A204.1 (cell line): ENCODE results near the gene SLC29A3.

Experiments
- FAIRE-seq: peaks from 2 replicates; lab custom pipeline; 2012; peaks lifted over from hg19 to GRCh38; lab: Jason Lieb, UNC

Gene SLC29A3

DNA sequence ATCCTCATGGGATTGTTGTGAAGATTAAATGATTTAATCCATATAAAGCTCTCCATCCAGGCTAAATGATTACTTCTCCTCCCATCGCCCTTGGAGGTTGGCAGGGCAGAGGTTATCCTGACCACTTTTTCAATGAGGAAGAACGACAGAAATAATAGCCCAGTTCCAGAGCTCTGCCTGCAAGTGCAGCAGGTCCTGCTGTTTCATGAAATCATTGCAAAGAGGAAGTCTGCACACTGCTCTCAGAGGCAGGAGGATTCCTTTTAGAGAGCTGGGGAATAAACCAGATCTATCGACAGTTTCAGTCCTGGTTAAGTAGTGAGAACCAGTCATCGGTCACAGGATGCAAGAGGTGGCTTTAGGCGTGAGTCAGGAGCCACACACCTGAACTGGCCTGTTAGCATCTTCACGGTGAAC is 52.7 kb downstream of the SLC29A3 start:
- no peak for FAIRE-seq

DNA sequence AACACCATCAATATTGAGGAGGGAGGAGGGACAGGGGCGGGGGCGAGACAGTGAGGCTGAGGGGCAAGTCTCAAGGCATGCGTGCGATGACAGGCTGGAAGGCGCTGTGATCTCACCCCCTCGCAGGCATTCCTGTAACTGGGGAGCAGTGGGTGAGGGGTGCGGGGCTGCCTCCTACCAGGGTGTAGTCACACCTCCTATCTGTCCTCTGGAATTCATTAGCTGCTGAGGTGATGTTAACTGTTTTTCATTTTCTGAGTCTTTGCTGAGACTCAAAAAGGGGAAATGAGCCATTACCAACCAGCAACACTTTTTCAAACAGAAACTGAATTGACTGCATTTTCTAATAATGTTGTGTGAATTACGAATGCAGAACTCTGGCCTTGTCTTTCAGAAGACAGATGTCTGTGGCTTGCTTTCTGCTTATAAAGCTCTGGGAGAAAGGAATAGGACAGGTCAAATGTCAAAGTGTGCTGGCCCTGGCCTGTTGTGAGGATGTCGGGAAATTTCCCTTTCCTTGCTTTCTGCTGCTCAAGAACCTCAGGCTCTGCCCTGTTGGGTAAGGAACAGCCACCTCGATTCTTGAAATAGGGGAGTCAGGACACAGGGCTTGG is 53.9 kb downstream of the SLC29A3 start:
- FAIRE-seq: no peak

DNA sequence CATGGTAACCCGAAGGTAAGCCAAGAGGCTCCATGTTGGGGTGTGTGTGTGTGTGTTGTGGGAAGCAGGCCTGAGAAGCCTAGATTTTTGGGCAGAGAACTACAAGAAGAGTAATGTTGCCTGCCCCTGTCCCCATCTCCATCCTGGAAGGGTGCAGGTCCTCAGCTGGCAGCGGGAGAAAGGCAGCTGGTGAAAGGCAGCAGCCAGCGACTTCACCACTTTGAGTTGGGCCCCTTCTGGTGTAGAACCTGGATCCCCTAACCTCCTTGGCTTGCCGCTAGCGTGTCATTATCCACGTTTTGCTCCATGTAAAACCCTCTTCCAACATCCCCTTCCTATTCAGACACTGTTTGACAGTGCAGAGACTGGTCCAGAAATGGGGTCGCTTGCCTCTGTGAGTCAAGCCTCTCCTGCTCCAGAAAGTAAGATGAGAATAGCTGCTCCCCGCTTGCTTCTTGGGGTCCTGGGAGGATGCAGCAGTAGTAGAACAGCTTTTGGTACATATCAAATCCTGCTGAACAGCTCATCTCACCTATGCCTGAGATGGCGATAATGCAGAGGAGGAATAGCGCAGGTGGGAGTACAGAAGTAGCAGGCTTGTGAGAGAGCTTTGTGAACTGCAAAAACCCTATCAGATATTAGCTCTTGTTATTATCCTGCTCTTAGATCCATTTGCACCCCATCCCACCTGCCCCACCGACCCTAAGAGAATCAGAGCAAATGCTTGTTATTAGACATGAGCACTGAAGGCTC is 55.6 kb downstream of the SLC29A3 start:
- no peak for FAIRE-seq

DNA sequence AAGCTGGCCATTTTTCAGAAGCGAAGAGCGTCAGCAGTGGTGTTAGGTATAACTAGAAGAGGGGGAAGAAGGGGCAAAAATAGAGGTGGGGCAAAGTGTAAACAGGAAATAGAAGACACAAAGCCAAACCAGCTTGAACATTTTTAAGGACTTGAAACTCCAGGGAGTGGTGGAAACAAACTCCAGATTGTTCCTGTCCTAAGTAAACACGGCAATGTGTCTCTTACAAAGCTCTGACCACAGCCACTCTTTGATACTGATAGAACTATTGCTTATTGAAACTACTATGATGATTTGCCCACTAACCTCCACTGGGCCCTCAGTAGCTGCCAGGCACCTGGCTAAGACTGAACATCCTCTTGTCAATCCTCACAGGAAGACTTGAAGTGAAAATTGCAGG is 56.9 kb downstream of the SLC29A3 start:
- FAIRE-seq: no peak

DNA sequence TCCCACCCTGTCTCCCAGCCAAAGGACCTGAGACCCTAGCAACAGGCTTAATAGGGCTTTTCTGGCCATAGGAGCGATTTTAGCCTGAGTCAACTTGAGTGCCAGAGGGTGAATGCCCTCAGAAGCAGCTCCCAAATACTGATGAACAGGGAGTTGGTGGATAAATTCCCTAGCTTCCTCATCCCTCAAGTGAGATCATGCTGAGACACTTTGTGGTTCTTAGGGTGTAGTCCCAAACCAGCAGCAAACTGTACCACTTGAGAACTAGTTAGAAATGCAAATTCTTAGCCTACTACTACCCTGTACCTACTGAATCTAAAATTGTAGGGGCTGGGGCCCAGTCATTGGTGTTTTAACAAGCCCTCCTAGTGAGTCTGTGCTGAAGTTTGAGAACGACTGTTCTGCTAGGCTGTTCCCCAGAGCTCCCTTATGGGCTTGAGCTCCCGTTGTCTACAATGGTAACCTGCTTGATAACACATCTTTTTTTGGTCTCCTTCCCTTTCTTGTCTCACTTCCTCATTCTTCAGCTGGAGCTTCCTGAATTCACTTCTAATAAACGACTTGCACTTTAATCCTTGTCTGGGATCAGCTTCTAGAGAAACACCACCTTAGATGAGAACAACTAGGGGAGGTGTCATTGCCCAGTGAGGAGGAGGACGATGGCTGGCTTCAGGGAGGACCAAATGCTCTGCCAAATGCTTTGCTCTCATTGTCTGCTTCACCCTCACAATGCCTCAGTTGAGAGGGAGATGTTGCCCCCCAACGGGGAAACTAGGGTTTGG is 59.5 kb downstream of the SLC29A3 start:
- FAIRE-seq: no peak

- no peak for FAIRE-seq
These were observed 60.2 kb downstream of the SLC29A3 start for GRCh38 chr10:71379118-71379766.

GRCh38 chr10:71380841-71381240 is 61.8 kb downstream of the SLC29A3 start:
- FAIRE-seq: no peak

DNA sequence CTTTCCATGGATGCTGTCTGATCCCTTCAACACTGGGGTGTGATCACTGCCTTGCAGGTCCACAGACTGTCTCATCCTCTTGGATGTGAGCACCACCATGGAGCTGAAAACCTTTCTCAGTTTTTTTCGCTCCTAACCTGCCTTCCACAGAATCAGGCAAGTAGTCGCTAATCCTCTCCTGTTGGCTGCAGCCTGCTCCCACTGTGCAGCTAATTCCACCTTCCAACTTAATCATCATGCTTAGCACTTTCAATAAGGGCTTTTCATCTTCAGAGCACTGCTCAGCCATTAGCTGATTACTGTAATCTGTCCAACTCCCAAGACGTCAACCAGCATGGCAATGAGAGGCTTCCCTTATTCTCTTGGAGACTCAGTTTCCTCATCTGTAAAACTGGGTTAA is 62.6 kb downstream of the SLC29A3 start:
- no peak for FAIRE-seq

DNA sequence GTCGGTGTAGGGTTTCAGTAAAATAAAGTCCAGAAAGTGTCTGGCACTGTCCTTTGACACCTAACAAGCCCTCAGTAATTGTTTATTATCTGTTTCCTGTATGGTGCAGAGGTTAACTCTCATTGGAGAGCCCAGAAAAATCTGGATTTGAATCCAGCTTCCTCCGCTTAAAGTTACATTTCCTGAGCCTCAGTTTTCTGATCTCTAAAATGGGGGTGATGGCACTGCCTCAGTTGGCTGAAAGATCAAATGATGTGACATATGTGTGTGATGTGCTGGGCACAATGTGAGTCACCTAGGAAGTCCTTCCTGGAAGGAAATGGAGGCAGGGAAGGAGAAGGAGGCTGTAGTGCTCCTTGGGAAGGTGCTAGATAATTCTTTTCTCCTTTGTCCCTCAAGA is 63.0 kb downstream of the SLC29A3 start:
- FAIRE-seq: no peak

DNA sequence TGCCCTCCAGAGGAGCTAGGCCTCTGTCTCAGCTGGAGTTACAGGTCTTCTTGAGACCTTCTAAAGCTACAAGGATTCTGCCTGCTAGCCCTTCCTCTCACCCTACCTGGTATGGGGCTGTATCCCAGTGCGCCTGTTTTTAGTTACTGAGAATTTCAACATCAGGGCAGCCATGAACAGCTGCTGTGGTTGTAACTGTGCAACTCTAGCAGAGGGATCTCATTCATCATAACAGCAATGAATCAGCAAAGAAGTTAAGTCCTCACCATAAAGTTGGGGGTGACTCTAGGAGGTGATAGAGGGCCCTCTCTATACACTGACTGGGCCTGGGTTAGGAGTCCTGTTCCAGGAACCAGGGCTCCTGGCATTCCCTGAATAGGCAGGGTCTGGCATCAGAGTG is 63.7 kb downstream of the SLC29A3 start:
- FAIRE-seq: no peak

- no peak for FAIRE-seq
These were observed 65.1 kb downstream of the SLC29A3 start for GRCh38 chr10:71383972-71384687.

- FAIRE-seq: no peak
These were observed 69.1 kb downstream of the SLC29A3 start for GRCh38 chr10:71388171-71388570.

DNA sequence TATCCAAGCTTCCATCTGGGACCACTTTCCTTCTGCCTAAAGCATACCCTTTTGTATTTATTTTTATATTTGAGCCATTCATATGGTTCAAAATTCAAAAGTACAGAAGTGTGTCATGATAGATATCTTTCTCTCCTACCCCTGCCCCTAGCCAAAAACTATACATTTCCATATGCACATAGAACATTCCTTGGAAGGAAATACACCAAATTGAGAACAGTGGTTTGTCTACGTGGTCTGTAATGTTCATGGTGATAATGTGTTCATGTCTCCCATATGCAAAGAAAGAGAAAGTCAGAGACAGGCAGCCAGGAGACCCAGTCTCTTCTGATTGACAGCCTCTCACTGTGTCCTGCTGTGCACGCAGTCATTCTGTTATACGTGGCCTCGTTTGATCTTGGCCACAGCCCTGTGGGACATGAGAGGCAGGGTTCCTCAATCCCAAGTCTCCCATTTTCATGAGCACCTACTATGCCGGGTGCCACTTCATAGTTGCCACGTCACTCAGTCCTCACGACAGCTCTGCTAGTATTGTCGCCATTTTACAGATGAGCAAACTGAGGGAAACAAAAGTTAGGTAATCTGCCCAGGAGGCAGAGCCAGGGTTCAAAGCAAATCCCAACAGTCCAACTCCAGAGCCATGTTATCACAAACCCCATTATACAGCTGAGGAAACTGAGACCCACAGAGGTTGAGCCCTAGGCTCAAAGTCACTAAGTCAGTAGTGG is 69.7 kb downstream of the SLC29A3 start:
- no peak for FAIRE-seq

DNA sequence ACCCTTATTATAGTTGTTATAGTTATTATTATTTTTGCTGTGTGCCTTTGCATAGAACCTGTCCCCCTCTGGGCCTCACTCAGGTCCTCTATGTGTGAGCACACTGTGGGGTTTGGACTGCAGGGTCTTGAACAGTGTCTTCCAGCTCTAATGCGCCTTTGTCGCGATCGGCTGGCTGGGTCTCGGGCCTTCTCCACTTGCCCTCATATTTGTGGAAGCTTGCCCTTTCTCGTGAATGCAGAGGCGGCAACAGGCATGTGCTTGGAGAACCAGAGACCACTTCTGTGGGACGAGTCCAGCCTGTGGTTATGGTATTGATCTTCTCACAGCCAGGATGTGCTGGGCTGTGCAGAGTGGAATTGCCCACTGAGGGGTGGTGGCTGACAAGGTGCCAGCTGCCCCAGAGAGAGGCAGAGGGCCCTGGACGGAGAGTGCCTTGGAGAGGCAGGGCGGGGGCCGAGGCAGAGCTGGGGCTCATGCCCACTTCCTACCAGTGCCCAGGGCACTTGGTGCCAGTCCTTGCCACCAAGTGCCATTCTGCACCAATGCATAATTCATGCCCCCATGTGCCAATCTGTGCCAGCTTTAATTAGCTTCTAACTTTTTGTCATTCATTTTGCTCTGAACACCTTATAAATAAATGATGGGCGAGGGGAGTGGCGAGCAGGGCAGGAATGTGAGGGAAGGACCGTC is 70.9 kb downstream of the SLC29A3 start:
- no peak for FAIRE-seq

GRCh38 chr10:71390461-71390835 is 71.4 kb downstream of the SLC29A3 start:
- no peak for FAIRE-seq

DNA sequence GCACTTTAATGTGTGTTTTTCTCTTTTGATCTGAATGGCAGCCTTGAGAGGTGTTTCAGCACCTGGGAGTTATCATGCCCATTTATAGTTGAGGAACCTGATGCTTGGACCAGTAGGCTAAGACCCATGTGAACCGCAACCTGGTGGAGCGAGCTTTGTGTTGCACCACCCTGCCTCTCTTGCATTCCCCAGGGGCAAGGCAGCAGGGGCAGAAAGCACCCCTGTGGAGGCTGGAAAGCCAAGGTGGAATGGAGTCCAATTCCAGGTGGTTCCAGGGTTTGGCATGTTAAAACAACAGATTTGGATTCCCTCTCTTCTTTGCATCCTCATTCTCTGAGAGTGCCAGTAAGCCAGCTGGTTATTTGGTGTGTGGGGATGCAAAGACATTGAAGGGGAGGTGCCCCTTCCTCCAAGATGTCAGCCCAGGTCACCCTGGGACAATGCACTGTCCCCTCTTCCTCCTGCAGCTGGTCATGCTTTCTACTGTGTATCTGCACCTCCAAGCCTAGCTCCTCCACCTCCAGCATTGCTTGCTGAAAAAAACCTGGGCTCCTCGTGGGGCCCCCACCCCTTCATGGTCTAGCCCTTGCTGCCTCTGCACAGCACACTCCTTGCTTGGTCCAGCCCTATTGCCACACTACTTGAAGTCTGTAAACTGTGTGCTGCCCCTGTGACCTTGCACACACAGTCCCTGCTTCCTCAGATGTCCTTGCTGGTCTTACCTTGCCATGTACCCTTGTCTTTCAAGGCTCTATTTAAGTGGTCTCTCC is 72.0 kb downstream of the SLC29A3 start:
- FAIRE-seq: no peak

- no peak for FAIRE-seq
These were observed 72.6 kb downstream of the SLC29A3 start for GRCh38 chr10:71391701-71392100.

DNA sequence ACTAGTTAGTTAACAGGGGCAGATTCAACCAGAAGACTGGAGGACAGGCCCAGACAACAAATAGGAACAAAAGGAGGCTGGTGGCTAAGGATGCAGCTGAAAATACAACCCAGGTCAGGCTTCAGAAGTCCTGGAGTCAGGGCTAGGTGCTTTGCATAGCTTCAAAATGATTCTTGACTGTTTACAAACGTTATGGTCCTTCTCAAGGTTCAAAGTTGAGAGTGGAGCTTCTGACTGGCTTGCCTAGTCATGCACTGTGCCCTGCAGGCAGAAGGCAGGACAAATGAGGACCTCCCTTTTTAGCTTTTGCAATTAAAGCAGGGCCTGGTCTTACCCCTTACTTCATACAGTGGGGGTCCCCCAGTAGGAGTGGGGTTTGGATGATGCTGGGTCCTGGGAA is 73.2 kb downstream of the SLC29A3 start:
- no peak for FAIRE-seq

- FAIRE-seq: no peak
These were observed 74.0 kb downstream of the SLC29A3 start for GRCh38 chr10:71392791-71393781.
